ENCODE results near the gene PHACTR3.

PHACTR3 gene

GRCh38 chr20:59792300-59792699 is 188.0 kb downstream of the PHACTR3 start:
- H3K4me3 ChIP-seq (ENCODE audit: control insufficient read depth, low read depth, low read length), result no peak overlapping the region
- DNase-seq (ENCODE audit: low read depth), result no peak
- no peak for TF ChIP-seq CTCF (conservative IDR thresholded peaks at IDR 0.05; ENCODE audit: control insufficient read depth, insufficient read depth, low read depth, low read length)

DNA sequence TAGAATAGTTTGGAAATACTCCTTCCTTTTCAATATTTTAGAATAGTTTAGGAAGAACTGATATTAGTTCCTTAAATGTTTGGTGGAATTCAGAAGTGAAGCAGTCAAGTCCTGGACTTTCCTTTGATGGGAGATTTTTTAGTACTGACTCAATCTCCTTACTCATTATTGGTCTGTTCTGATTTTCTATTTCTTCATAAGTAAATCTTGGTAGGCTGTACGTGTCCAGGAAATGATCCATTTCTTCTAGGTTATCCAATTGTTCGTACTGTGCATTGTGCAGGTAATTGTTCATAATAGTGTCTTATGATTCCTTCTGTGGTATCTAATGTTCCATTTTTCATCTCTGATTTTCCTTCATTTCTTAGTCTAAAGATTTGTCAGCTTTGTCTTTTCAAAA is 190.2 kb downstream of the PHACTR3 start:
- TF ChIP-seq CTCF (conservative IDR thresholded peaks at IDR 0.05; ENCODE audit: control insufficient read depth, insufficient read depth, low read depth, low read length), result no peak
- no peak for DNase-seq (ENCODE audit: low read depth)
- no peak overlapping the region for H3K4me3 ChIP-seq (ENCODE audit: control insufficient read depth, low read depth, low read length)

DNA sequence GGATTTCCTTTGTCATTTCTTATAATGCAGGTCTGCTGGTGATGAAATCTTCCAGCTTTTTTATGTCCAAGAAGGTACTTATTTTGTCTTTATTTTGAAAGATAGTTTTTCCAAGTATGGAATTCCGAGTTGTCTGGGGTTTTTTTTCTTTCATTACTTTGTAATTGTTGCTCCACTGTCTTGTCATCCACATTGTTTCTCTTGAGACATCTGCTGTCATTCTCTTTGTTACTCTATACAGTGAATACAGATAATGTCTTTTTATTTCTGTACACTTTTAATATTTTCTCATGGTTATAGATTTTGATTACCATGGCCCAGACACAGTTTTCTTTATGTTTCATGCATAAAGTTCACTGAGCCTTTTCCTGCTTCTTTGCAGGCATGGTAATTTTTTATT is 196.0 kb downstream of the PHACTR3 start:
- DNase-seq (ENCODE audit: low read depth), result no peak
- H3K4me3 ChIP-seq (ENCODE audit: control insufficient read depth, low read depth, low read length), result no peak overlapping the region
- no peak for TF ChIP-seq CTCF (conservative IDR thresholded peaks at IDR 0.05; ENCODE audit: control insufficient read depth, insufficient read depth, low read depth, low read length)

GRCh38 chr20:59802018-59802417 is 197.7 kb downstream of the PHACTR3 start:
- H3K4me3 ChIP-seq (ENCODE audit: control insufficient read depth, low read depth, low read length), result no peak overlapping the region
- TF ChIP-seq CTCF (conservative IDR thresholded peaks at IDR 0.05; ENCODE audit: control insufficient read depth, insufficient read depth, low read depth, low read length), result no peak
- no peak for DNase-seq (ENCODE audit: low read depth)

DNA sequence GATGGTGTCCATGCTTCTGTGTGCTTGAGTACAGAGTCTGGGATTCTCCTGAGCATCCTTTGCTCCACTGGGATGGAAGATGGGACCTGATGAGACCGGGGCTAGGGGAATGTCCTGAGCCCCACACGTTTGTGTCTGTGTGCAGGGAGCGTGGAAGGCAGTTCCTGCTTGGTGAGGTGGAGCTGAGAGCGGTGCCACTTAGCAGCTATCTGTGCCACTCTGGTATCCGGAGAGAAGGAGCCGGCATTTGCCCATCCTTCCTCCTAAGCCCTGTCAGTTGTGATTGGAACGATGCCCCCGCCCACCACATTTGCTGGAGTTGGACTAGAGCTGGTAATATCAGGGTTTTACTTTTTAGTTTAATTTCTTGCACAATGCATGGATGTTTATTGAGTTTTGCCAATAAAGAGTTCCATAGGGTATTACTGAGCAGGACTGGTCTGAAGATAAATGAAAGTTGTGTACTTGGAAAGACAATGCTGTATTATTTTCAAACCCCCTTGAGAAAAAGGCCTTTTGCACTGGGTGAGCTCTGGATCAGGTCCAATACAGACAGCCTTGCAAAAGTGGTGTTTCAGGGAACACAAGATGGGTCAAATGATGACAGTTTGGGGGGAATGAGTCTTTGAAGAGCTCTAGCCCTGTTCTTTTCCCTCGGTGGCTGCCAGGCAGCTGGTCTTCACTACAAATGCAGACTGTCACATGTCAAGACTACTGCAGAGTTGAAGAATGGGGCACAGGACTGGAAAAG is 198.3 kb downstream of the PHACTR3 start:
- no peak for TF ChIP-seq CTCF (conservative IDR thresholded peaks at IDR 0.05; ENCODE audit: control insufficient read depth, insufficient read depth, low read depth, low read length)
- DNase-seq (ENCODE audit: low read depth), result no peak

DNA sequence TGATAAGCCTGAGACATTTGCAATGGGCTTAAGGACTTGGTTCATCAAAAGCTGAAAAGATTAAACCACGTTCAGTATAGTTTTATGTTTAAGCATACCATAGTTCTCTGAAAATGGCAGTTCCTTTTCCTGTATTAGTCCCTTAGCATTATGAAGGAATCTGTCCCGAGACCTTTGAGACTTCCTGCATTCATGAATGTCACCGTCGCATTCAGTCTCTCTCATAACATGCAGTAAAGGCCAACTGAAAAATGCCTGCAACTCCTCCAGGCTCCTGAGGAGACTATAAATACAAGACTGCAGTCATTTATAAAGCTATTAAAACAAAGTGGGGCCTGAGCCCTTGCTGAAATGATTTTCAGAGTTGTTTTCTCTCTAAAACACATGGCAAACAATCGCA is 200.0 kb downstream of the PHACTR3 start:
- no peak for DNase-seq (ENCODE audit: low read depth)
- no peak for TF ChIP-seq CTCF (conservative IDR thresholded peaks at IDR 0.05; ENCODE audit: control insufficient read depth, insufficient read depth, low read depth, low read length)
- H3K4me3 ChIP-seq (ENCODE audit: control insufficient read depth, low read depth, low read length), result no peak overlapping the region

More for the DNA sequence above, 198.3 kb downstream of the PHACTR3 start:
- H3K4me3 ChIP-seq (ENCODE audit: control insufficient read depth, low read depth, low read length), result no peak overlapping the region
